Suprapubic skin (tissue), 2 donors: Measurements from ENCODE around the gene FOLR2.

Experiments
- EP300 ChIP-seq: sonication (generic); formaldehyde crosslinking; IDR thresholded peaks from one replicate; pipeline ENCODE4 v1.6.1; 2017; ENCODE audit warnings: antibody characterized with exemption
- POLR2A ChIP-seq, 2 donors: fragments of 450-650 bp; IDR thresholded peaks; one replicate each; pipeline ENCODE4 v1.6.1; 2017; ENCODE audit warnings: antibody characterized with exemption in 2 of 2, mild to moderate bottlenecking in 2 of 2, moderate library complexity in 2 of 2

- TF ChIP-seq EP300 (no peak), POLR2A (IDR thresholded peaks at IDR 0.05) (no peak)
These were observed 26.9 kb upstream of the FOLR2 start for GRCh38 chr11:72189455-72190250.
